ENCODE data around the gene SPIN1. TPM values are rescaled to one million over a fixed set of nuclear protein-coding genes. Genes with fewer than 3 reads are reported as not detected.

SPIN1 gene
- total RNA-seq, 1 donor from 2014 or later = 103 TPM

DNA sequence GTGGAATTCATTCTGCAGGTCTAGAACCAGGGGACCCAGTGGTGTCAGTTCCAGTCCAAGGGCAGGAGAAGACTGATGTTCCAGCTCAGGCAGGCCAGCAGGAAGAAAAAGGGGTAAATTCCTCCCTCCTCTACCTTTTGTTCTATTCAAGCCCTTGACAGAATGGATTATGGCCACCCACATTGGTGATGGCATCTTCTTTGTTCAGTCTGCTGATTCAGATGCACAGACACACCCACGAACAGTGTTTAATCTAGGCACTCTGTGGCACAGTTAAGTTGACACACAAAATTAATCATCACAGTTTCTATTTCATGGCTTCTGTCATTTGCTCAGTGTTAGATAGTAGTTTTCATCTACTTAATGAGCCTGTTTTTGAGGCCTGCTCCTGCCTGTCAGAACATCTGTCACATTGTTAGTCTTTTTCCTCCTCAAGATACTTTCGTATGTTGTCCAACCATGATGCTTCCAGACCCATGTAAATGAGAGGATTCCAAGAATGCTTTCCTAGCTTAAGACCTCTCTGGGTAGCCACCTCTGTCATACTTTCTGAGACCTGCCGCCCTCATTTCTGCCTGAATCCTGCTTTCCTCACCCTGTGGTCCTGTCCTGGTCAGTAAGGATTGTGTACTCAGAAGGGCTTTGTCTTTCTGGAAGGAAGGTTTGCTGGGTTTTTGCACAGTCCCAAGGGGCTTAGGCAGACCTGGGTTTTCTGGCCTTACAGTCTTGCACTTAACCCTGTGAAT is 72.5 kb downstream of the SPIN1 start:
- no peak for DNase-seq (ENCODE audit: low spot score)
- peaks cover 48% of the 10 kb centered on the region for H3K4me1 Mint-ChIP-seq (ENCODE audit: low read depth)
- H3K4me3 Mint-ChIP-seq (ENCODE audit: unreplicated experiment) = no peak overlapping the region
- H3K27ac Mint-ChIP-seq (ENCODE audit: unreplicated experiment) = peak overlapping the region; percentile 73
- no peak for TF ChIP-seq CTCF (IDR thresholded peaks at IDR 0.05)
- peaks cover 7% of the 10 kb centered on the region for H3K36me3 Mint-ChIP-seq (ENCODE audit: low read depth)
- H3K27me3 Mint-ChIP-seq (ENCODE audit: low read depth) = no peaks in the 10 kb centered on the region
- H3K9me3 Mint-ChIP-seq (ENCODE audit: low read depth) = no peaks in the 10 kb centered on the region

DNA sequence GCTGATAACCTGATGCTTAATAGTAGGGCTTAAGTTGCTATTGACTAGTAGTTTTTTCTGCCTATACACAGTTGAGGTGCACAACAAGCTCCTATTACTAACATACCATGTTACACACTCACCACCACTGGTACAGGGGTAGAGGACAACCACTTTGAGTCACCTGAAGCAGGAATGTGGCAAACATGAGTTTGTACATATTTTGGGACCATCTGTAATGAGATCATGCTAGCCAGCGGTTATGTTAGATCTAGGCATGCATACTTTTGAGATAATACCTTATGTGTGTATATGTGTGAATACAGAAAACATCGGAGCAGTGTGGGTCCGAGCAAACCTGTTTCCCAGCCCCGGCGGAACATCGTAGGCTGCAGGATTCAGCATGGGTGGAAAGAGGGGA is 73.9 kb downstream of the SPIN1 start:
- DNase-seq (ENCODE audit: low spot score) = no peak
- H3K9me3 Mint-ChIP-seq (ENCODE audit: low read depth) = no peaks in the 10 kb centered on the region
- H3K4me3 Mint-ChIP-seq (ENCODE audit: unreplicated experiment) = no peak overlapping the region
- H3K27me3 Mint-ChIP-seq (ENCODE audit: low read depth) = no peaks in the 10 kb centered on the region
- TF ChIP-seq CTCF (IDR thresholded peaks at IDR 0.05) = no peak
- H3K4me1 Mint-ChIP-seq (ENCODE audit: low read depth) = peaks cover 50% of the 10 kb centered on the region
- no peak overlapping the region for H3K27ac Mint-ChIP-seq (ENCODE audit: unreplicated experiment)
- H3K36me3 Mint-ChIP-seq (ENCODE audit: low read depth) = peaks cover 2% of the 10 kb centered on the region

DNA sequence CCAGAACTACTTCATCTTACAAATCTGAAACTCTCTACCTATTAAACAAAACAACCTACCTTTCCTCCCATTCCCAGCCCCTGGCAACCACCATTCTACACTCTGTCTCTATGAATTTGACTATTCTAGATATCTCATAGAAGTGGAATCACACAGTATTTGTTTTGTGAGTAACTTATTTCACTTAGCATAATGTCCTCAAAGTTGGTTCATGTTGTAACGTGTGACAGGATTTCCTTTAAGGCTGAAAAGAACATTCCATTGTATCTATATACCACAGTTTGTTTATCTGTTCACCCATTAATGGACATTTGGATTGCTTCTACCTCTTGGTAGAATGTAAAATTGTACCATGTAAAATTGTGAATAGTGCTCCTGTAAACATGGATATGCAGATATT is 76.6 kb downstream of the SPIN1 start:
- H3K4me3 Mint-ChIP-seq (ENCODE audit: unreplicated experiment) = no peak overlapping the region
- peak overlapping the region; percentile 90 for H3K27ac Mint-ChIP-seq (ENCODE audit: unreplicated experiment)
- DNase-seq (ENCODE audit: low spot score) = no peak
- peaks cover 9% of the 10 kb centered on the region for H3K36me3 Mint-ChIP-seq (ENCODE audit: low read depth)
- TF ChIP-seq CTCF (IDR thresholded peaks at IDR 0.05) = no peak
- no peaks in the 10 kb centered on the region for H3K9me3 Mint-ChIP-seq (ENCODE audit: low read depth)
- H3K4me1 Mint-ChIP-seq (ENCODE audit: low read depth) = peaks cover 39% of the 10 kb centered on the region
- no peaks in the 10 kb centered on the region for H3K27me3 Mint-ChIP-seq (ENCODE audit: low read depth)

GRCh38 chr9:88468226-88468625 is 80.0 kb downstream of the SPIN1 start:
- Mint-ChIP-seq H3K4me1 (ENCODE audit: low read depth) (peaks cover 23% of the 10 kb centered on the region), H3K27me3 (ENCODE audit: low read depth) (no peaks in the 10 kb centered on the region), H3K27ac (ENCODE audit: unreplicated experiment) (no peak overlapping the region), H3K9me3 (ENCODE audit: low read depth) (no peaks in the 10 kb centered on the region), H3K36me3 (ENCODE audit: low read depth) (peaks cover 10% of the 10 kb centered on the region), H3K4me3 (ENCODE audit: unreplicated experiment) (no peak overlapping the region)
- no peak for TF ChIP-seq CTCF (IDR thresholded peaks at IDR 0.05)
- DNase-seq (ENCODE audit: low spot score) = no peak

GRCh38 chr9:88476491-88477271 is 88.4 kb downstream of the SPIN1 start:
- H3K27me3 Mint-ChIP-seq (ENCODE audit: low read depth) = no peaks in the 10 kb centered on the region
- no peak for DNase-seq (ENCODE audit: low spot score)
- peaks cover 56% of the 10 kb centered on the region for H3K4me1 Mint-ChIP-seq (ENCODE audit: low read depth)
- peak overlapping the region; percentile 5 for H3K4me3 Mint-ChIP-seq (ENCODE audit: unreplicated experiment)
- no peaks in the 10 kb centered on the region for H3K9me3 Mint-ChIP-seq (ENCODE audit: low read depth)
- peaks cover 4% of the 10 kb centered on the region for H3K36me3 Mint-ChIP-seq (ENCODE audit: low read depth)
- TF ChIP-seq CTCF (IDR thresholded peaks at IDR 0.05) = no peak
- peak overlapping the region; percentile 93 for H3K27ac Mint-ChIP-seq (ENCODE audit: unreplicated experiment)

Data from chondrocyte (in vitro differentiated cells).